ENCODE results near the gene EPB41L1.

Gene EPB41L1

GRCh38 chr20:36155629-36155971 is 1.1 kb downstream of the EPB41L1 start:
- DNase-seq (ENCODE audit: low spot score): no peak

GRCh38 chr20:36155991-36156390 is 1.5 kb downstream of the EPB41L1 start:
- DNase-seq (ENCODE audit: low spot score): no peak

- DNase-seq (ENCODE audit: low spot score): no peak
Measured at GRCh38 chr20:36157610-36158009, 3.1 kb downstream of the EPB41L1 start.

DNA sequence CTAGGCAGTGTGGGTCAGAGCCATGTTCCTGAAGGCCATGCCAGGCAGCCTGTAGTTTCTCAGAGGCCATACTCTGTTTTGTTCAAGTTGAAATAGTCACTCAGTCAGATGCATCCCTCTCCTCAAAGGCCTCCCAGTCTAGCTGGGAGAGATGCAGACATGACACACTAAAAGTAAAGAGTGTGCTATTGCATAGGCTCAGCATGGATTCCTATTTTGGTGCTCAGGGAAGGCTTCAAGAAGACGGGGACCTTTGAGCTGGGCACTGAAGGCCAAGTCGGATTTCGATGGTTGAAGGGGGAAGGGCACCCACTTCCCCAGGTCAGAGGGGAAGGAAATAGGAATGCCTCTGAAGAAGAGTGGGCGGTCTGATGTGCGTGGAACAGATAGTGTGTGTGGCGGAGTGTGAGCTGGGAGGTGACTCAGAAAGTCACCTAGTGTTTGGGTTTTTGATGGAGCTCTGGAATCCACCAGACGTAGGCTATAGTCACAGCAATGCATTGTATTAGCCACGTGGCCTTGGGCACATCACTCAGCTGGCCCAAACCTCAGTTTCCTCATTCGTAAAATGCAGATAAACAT is 3.7 kb downstream of the EPB41L1 start:
- no peak for DNase-seq (ENCODE audit: low spot score)

GRCh38 chr20:36159833-36160232 is 5.3 kb downstream of the EPB41L1 start:
- no peak for DNase-seq (ENCODE audit: low spot score)

DNA sequence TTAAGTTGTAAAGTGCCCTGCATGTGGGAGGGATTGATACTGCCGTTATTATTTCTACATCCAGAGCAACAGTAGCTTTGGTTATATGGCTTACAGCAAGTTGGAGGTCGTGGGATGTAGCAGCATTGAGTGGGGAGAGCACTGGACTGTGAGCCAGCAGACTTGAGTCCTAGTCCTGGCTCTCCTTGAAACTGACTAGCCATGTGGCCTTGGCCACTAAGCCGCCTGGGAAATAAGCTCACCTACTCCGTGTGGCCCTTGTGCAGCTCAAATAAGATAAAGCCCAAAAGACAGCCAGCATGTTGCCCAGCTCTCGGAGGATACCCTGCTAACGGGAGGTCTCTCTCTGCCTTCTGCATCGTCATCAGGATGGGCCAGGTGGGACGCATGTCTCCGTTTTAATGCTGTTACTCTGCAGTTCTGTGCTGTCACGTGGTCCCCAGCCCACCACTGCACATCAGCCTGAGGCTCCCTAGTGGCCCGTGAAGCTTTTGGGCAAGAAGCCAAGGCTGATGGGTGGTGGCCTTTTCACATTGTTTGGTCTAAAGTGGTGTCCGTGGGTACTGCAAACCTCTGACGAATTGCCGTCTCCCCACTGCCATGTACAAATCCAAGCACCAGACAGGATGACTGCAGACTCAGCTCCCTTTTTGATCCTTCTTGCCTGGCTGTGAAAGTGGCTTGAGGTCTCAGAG is 7.9 kb downstream of the EPB41L1 start:
- no peak for DNase-seq (ENCODE audit: low spot score)

- no peak for DNase-seq (ENCODE audit: low spot score)
Measured at GRCh38 chr20:36167902-36168503, 13.5 kb downstream of the EPB41L1 start.

DNA sequence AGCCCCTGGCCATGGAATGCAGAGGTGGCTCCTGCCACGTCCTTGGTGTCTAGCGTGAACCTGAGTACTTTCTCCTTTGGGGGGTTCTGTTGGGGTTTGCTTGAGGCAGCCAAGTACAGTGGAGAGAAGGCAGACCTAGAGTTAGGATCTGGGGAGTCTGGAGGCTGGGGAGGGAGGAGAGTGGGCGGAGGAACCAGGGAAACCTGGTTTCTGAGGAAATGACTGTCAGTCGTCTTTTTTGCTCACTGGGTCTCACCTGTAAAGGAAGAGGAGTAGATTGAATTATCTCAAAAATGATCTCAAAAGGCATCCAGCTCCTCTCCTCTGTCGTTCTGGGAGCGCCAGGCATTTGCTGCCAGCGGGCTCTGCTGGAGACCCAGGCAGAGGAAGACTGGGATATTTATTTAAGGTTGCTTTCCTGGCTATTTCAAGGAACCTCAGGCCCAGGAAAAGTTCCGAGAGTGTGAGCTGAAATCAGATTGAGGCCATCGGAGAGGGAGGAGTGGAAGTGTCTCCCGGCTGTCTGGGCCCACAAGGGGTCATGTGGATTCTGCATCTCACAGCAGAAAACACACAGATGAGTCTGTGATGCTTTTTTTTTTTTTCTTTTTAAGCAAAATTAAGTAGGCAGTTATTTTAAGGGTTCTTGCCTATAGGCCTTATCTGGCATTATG is 16.1 kb downstream of the EPB41L1 start:
- no peak for DNase-seq (ENCODE audit: low spot score)

DNA sequence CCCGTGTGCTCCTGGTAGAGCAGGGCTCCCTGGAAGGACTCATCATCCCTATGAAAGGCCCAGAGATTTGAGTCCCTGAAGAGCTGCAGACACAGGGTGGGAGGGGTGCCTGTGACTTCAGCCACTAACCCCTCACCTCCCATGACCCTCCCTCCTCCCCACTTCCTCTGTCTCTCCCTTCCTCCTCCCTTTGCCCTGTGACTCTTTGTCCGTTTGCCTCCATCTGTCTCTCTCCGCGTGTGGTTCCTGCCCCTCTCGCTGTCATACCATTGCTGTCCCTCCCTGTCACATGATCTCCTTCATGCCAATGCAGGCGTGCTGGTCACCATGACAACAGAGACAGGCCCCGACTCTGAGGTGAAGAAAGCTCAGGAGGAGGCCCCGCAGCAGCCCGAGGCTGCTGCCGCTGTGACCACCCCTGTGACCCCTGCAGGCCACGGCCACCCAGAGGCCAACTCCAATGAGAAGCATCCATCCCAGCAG is 19.0 kb downstream of the EPB41L1 start:
- no peak for DNase-seq (ENCODE audit: low spot score)

- DNase-seq (ENCODE audit: low spot score): no peak
Measured at GRCh38 chr20:36175016-36175415, 20.5 kb downstream of the EPB41L1 start.

DNA sequence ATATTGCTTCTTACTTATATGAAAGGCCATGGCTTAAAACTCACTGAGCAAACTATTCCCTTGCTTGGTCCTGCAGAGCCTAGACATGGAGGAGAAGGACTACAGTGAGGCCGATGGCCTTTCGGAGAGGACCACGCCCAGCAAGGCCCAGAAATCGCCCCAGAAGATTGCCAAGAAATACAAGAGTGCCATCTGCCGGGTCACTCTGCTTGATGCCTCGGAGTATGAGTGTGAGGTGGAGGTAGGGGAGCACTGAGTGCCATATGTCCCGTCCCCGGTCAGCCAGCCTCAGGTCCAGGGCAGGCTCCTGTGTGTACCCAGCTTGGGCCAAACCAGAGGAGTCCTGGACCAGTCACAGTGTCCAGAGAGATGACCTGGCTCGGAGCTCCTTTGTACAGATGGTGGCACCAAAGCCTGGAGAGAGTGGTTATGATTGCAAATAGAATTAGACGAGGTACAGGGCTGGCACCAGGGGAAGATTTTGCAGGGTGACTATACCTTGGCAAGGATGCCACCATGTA is 21.0 kb downstream of the EPB41L1 start:
- no peak for DNase-seq (ENCODE audit: low spot score)

- DNase-seq (ENCODE audit: low spot score): no peak
Measured at GRCh38 chr20:36177716-36178115, 23.2 kb downstream of the EPB41L1 start.

DNA sequence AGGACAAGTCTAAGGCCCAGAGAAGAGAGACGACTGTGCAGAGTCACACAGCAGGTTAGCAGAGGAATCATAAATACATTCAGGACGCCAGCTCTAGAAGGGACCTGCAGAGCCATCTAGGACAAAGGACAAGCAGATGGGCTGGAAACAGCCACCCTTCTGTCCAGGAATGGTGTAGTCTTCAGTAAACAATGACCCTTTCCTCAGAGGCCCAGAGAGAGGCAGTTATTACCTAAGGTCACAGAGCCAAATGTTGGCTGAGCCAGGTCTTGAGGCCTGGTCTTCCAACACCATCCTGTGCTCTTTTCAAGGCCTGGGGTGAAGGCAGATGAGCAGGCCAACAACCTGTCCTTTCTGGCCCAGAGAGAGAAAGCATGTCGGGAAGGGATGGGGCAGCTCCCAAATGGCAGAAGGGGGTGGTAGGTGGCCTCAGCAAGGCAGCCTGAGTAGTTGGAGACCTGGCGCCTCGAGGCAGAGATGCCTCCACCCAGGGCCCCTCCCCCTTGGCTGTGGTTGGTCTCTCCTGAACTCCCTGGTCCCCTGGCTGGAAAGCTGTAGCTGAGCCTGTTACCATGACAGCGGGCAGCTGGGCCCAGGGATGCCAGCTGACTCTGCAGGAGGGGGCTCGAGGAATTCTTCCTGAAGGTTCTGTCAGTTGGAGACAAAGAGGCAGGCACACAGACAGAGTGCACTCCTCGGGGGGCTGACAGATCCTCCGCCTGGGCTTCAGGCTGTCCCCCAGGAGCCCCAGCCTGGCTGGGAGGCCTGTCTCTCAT is 24.8 kb downstream of the EPB41L1 start:
- no peak for DNase-seq (ENCODE audit: low spot score)

- no peak for DNase-seq (ENCODE audit: low spot score)
Measured at GRCh38 chr20:36180323-36180722, 25.8 kb downstream of the EPB41L1 start.

DNA sequence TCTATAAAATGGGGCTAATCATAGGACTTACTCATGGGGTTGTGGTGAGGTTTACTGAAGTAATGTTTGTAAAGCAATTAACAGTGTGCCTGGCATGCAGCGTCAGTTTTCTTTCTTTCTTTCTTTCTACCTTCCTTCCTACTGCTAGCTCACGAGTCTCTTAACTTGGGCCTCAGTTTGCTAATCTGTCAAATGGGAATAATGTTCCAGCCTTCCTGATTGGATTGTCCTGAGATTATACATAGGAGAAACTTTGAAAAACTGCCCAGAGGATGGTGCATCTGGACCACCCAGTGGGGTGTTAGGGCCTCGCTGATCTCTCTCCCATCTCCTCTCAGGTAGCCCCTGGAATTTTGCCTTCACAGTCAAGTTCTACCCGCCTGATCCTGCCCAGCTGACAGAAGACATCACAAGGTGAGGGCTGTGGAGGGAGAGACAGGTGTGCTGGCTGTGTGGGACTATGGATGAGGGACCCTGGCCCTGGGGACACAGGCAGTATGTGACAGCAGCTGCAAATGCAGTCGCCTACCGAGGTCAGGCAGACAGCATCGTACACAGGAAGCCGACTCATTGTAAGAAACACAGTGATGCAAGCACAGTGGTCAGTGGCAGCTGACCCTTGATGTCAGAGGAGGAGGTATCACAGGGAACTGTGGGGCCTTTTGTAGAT is 27.5 kb downstream of the EPB41L1 start:
- DNase-seq (ENCODE audit: low spot score): no peak

- no peak for DNase-seq (ENCODE audit: low spot score)
Measured at GRCh38 chr20:36182604-36183154, 28.1 kb downstream of the EPB41L1 start.

DNA sequence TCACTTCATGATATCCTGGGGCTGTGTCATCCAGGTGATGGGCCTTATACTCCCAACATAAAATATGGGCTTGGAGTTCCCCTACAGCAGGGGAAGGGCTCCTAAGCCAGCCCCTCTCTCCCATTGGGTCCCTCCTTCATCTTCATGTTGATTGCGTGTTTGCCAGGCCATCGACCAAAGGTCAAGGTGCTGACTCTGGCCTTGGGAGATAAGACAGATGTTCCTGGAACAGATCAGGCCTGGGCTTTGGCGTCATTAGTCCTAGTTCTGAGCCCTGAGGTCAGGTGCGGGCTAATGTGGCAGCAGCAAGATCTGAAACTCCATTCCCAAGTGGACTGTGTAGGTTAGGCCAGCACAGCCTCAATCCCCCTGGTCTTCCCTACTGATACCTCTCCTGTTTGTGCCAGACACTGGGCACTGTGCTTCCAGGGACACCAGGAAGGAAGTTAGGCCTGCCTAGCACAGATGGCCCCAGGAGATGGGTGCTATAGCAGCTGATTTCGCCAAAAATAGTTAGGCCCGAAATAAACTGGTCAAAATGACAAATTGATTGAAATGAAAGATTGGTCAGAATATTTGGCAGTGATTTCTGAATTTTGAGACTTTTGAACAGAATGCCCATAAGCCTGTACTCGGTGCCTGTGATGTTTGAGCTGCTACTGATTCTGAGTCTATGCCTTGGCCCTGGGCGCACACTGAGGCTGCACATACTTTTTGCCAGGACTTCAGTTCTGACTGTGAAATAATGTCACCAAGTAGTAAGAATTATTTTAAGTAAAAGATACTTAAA is 28.8 kb downstream of the EPB41L1 start:
- no peak for DNase-seq (ENCODE audit: low spot score)

DNA sequence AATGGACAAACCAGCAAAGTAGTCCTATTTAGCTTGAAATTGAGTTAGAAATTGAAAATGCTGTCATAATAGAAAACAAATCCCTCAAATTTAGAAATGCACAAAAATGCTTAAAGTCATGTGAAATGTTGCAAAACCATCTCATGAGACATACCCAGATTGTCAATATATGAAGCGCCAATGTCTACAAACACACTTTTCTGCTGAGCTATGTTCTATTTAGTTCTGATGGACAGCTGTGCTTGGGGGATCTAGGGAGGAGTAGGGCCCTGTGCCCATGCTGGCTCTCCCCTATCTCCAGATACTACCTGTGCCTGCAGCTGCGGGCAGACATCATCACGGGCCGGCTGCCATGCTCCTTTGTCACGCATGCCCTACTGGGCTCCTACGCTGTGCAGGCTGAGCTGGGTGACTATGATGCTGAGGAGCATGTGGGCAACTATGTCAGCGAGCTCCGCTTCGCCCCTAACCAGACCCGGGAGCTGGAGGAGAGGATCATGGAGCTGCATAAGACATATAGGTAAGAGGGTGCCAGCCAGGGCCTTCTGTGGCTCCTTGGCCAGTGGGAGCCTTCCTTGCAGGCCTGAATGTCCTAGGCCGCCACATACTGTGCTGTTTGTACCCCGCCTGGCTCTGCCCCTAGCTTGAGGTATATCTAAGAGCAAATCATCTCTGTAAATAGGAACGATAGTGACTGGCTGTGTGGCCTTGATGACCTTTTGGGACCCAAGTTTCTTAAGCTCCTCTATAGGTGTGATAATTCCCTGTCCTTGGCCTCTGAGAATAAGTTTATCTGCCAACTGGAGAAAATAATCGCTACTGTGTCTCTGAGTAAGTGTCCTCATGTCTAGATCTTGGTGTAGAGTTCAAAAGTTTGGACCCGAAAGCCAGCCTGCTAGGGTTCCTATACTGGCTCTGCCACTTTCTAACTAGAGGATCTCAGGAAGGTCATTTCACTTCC is 30.6 kb downstream of the EPB41L1 start:
- DNase-seq (ENCODE audit: low spot score): no peak

All from germinal center (tissue), 1 donor.